PFSK-1 (cell line): ENCODE results near the gene GOLPH3.

ENCODE experiments used
- FOXP2 ChIP-seq: optimal IDR thresholded peaks from 2 replicates; pipeline ENCODE3; 2011; ENCODE audit warnings: borderline replicate concordance, control low read depth, inconsistent platforms; ENCODE audit not compliant: insufficient read depth; ENCODE audit errors: extremely low read length, extremely low read depth
- POLR2AphosphoS5 ChIP-seq: IDR thresholded peaks from 2 replicates; pipeline ENCODE4 v1.6.1; 2012; ENCODE audit warnings: low read depth, mild to moderate bottlenecking, control low read depth, low read length, moderate library complexity
- REST ChIP-seq, 2 experiments: IDR thresholded peaks; 2 replicates each; pipeline versions ENCODE4 v1.6.1 to v1.8.0; 2011 to 2012; ENCODE audit warnings: low read depth in 2 of 2, low read length in 2 of 2, control low read depth in 1 of 2, inconsistent platforms in 1 of 2, mild to moderate bottlenecking in 1 of 2, moderate library complexity in 1 of 2; ENCODE audit not compliant: insufficient read depth in 1 of 2
- SIN3A ChIP-seq: IDR thresholded peaks from 2 replicates; pipeline ENCODE4 v1.6.1; 2012; ENCODE audit warnings: mild to moderate bottlenecking, low read length, moderate library complexity, borderline replicate concordance; ENCODE audit not compliant: insufficient read depth
- TAF1 ChIP-seq: IDR thresholded peaks from 2 replicates; pipeline ENCODE4 v1.6.1; 2012; ENCODE audit warnings: low read length, control low read depth, borderline replicate concordance; ENCODE audit not compliant: insufficient read depth

GRCh38 chr5:32190095-32190494 is 16.0 kb upstream of the GOLPH3 start:
- TF ChIP-seq SIN3A: 0 out of 2 replicates have a peak, but pooled peaks have one; percentile 37
- peak; percentile 62 for TF ChIP-seq POLR2AphosphoS5
- peak; percentile 30 for TF ChIP-seq FOXP2
- TF ChIP-seq TAF1: no peak
- TF ChIP-seq REST (IDR thresholded peaks at IDR 0.05; ENCODE audit: insufficient read depth in 1 of 2, low read depth in 2 of 2, low read length in 2 of 2): peak in 1 of 2 experiments; percentile 12; a peak in 1 of 4 replicates
